Measurements from ENCODE around the gene APEX1.
A peak's percentile ranks its signal among the peaks of the same experiment; 100 is the strongest.

The APEX1 gene

GRCh38 chr14:20454516-20455354, at the start of gene APEX1, which contains the start of gene OSGEP:
Gene APEX1 (plus strand): TSS chr14:20455226. CDS start chr14:20455646, 420 bp downstream.
Gene OSGEP (minus strand): TSS chr14:20454812. CDS start chr14:20454683, 129 bp downstream.
- peak; percentile 99 for DNase-seq (ENCODE audit: low read depth)
- peak within 1 kb of the TSS; percentile 96 for H3K4me3 ChIP-seq (ENCODE audit: low read depth, low read length)
- no peak for TF ChIP-seq CTCF (IDR thresholded peaks at IDR 0.05; ENCODE audit: control insufficient read depth, extremely low read depth, insufficient read depth)

GRCh38 chr14:20409226-20409625, 45.8 kb upstream of the APEX1 start:
- DNase-seq (ENCODE audit: low read depth) = no peak
- no peak overlapping the region for H3K4me3 ChIP-seq (ENCODE audit: low read depth, low read length)
- TF ChIP-seq CTCF (IDR thresholded peaks at IDR 0.05; ENCODE audit: control insufficient read depth, extremely low read depth, insufficient read depth) = no peak

- H3K4me3 ChIP-seq (ENCODE audit: low read depth, low read length) = peak overlapping the region; percentile 84
- no peak for DNase-seq (ENCODE audit: low read depth)
Measured at GRCh38 chr14:20412411-20412810, 42.6 kb upstream of the APEX1 start.

DNA sequence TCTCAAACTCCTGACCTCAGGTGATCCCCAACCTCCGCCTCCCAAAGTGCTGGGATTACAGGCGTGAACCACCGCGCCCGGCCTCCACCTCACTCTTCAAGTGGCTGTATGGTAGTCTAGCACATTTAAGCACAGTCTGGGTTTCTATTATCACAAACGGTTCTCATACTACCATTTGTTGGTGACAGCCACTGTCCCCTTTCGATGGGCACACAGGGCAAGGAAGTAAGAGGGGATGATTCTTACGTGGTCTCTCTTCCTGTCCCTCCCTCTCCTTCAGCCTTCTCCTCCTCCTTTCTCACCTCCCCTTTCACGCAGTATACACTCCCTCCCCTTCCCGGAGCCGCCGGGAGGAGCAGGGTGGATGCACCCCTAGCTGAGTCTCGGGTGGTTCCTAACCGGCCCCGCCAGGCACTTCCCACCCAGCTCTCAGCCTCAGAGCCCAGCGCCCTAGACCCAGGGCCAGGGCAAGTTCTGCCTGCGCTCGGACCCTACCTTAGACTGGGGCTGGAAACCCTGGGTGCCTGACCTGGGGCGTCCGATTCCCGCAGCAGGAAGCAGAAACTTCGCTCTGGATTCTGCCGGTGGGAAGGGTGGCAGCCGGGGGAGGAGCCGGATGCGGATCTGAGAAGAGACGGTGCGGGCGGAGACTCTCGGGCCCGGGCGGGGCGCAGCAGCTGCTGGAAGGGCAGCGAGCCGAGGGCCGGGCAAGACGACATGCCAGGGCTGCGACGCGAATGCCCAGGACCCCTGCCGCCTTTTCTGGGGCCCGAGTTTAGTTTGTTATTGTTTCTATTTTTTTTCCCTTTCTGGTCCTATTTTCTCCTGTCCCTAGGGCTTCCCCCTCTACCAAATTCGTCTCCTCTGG, 41.9 kb upstream of the APEX1 start, which contains the start of gene TEP1:
TEP1 (minus strand) TSS at position 626 of the 868 bp plus-strand sequence. CDS start 5,062 bp downstream, outside the sequence.
- peak; percentile 50 for DNase-seq (ENCODE audit: low read depth)
- no peak for TF ChIP-seq CTCF (IDR thresholded peaks at IDR 0.05; ENCODE audit: control insufficient read depth, extremely low read depth, insufficient read depth)
- peak within 1 kb of the TSS; percentile 84 for H3K4me3 ChIP-seq (ENCODE audit: low read depth, low read length)

More at GRCh38 chr14:20412411-20412810, 42.6 kb upstream of the APEX1 start:
- TF ChIP-seq CTCF (IDR thresholded peaks at IDR 0.05; ENCODE audit: control insufficient read depth, extremely low read depth, insufficient read depth) = no peak

GRCh38 chr14:20413744-20414082, 41.3 kb upstream of the APEX1 start:
- no peak for DNase-seq (ENCODE audit: low read depth)
- H3K4me3 ChIP-seq (ENCODE audit: low read depth, low read length) = peak overlapping the region; percentile 84
- TF ChIP-seq CTCF (IDR thresholded peaks at IDR 0.05; ENCODE audit: control insufficient read depth, extremely low read depth, insufficient read depth) = no peak

DNA sequence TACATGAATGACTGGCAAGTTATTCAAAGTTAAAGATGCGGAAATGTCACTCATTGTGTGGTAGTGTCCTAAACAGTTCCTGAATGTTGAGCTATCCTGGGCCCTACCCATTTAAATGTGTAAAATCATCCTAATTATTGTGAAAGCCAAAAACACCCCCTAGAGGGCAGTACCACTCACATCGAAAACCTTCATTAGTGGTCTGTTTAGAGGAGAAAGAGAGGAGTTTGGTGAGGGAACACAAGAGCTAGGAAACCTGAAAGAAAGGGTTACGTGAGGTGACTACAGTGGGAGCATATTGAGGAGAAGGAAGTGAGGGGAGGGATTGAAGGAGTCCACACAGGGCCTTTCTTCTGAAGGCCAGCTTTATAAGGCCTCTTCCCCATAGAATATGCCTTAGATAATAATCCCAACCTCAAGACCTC, 39.2 kb upstream of the APEX1 start:
- DNase-seq (ENCODE audit: low read depth) = no peak
- TF ChIP-seq CTCF (IDR thresholded peaks at IDR 0.05; ENCODE audit: control insufficient read depth, extremely low read depth, insufficient read depth) = peak; percentile 55

More for the DNA sequence above, 39.2 kb upstream of the APEX1 start:
- no peak overlapping the region for H3K4me3 ChIP-seq (ENCODE audit: low read depth, low read length)

Measured in LNCaP clone FGC (cell line).